MM.1S (cell line): ENCODE results near the gene ERGIC2.

Source experiments
- DNase-seq: peaks from one replicate; pipeline ENCODE4 v3.0.0-alpha.2; 2015
- H2AFZ ChIP-seq: fragments of 300-600 bp; sonication (generic); 2 replicates; pipeline ENCODE4 v1.6.0; 2016; ENCODE audit warnings: antibody characterized with exemption, low read length
- H3F3A ChIP-seq: fragments of 300-600 bp; sonication (generic); 2 replicates; pipeline ENCODE4 v1.6.1; 2016; ENCODE audit warnings: mild to moderate bottlenecking, antibody characterized with exemption, low read length, moderate library complexity, mixed read lengths; ENCODE audit not compliant: insufficient read depth
- H3K27ac ChIP-seq: fragments of 300-600 bp; sonication (generic); 2 replicates; pipeline ENCODE4 v1.5.1; 2016; ENCODE audit warnings: mild to moderate bottlenecking, low read length
- H3K27me3 ChIP-seq: fragments of 300-600 bp; sonication (generic); replicated peaks from 2 replicates; pipeline ENCODE4 v1.6.0; 2016; ENCODE audit warnings: low read length; ENCODE audit not compliant: insufficient read depth
- H3K36me3 ChIP-seq: fragments of 300-600 bp; sonication (generic); replicated peaks from 2 replicates; pipeline ENCODE4 v1.6.1; 2016; ENCODE audit warnings: mild to moderate bottlenecking, low read length, mixed read lengths; ENCODE audit not compliant: insufficient read depth
- H3K4me1 ChIP-seq: fragments of 300-600 bp; sonication (generic); 2 replicates; pipeline ENCODE4 v1.6.1; 2016; ENCODE audit warnings: low read length, mixed read lengths
- H3K4me2 ChIP-seq: fragments of 300-600 bp; sonication (generic); 2 replicates; pipeline ENCODE4 v1.6.0; 2016; ENCODE audit warnings: low read depth, low read length
- H3K4me3 ChIP-seq: fragments of 300-600 bp; sonication (generic); 2 replicates; pipeline ENCODE4 v1.5.1; 2016; ENCODE audit warnings: low read length, mixed read lengths
- H3K79me2 ChIP-seq: fragments of 300-600 bp; sonication (generic); 2 replicates; pipeline ENCODE4 v1.6.1; 2016; ENCODE audit warnings: mixed run types, low read length, mixed read lengths
- H3K9ac ChIP-seq: fragments of 300-600 bp; sonication (generic); 2 replicates; pipeline ENCODE4 v1.6.1; 2016; ENCODE audit warnings: low read length, mixed read lengths
- H3K9me2 ChIP-seq: fragments of 300-600 bp; sonication (generic); replicated peaks from 2 replicates; pipeline ENCODE4 v1.6.1; 2016; ENCODE audit warnings: mild to moderate bottlenecking, low read length, mixed read lengths; ENCODE audit not compliant: insufficient read depth
- H3K9me3 ChIP-seq: fragments of 300-600 bp; sonication (generic); replicated peaks from 2 replicates; pipeline ENCODE4 v1.6.1; 2016; ENCODE audit warnings: mild to moderate bottlenecking, low read length, mixed read lengths; ENCODE audit not compliant: insufficient read depth
- H4K20me1 ChIP-seq: fragments of 300-600 bp; sonication (generic); 2 replicates; pipeline ENCODE4 v1.6.1; 2016; ENCODE audit warnings: mild to moderate bottlenecking, low read length, moderate library complexity, mixed read lengths; ENCODE audit not compliant: insufficient read depth
- CTCF ChIP-seq: fragments of 300-600 bp; sonication (generic); IDR thresholded peaks from 2 replicates; pipeline ENCODE4 v1.5.1; 2016; ENCODE audit warnings: antibody characterized with exemption, low read length, mixed read lengths
- EZH2 ChIP-seq: fragments of 300-600 bp; sonication (generic); optimal IDR thresholded peaks from 2 replicates; pipeline ENCODE3; 2017; ENCODE audit warnings: low read depth, mild to moderate bottlenecking, antibody characterized with exemption, low read length, mixed read lengths
- EZH2phosphoT487 ChIP-seq: fragments of 300-600 bp; sonication (generic); IDR thresholded peaks from 2 replicates; pipeline ENCODE4 v1.6.1; 2018; ENCODE audit warnings: antibody characterized with exemption, low read length

ERGIC2 gene

GRCh38 chr12:29306682-29307081 is 74.3 kb downstream of the ERGIC2 start:
- no peaks in the 10 kb centered on the region for H3K9me2 ChIP-seq
- no peak overlapping the region for H2AFZ ChIP-seq
- no peak overlapping the region for H3K4me2 ChIP-seq
- no peak overlapping the region for H3K4me3 ChIP-seq
- no peaks in the 10 kb centered on the region for H3K27me3 ChIP-seq
- no peaks in the 10 kb centered on the region for H4K20me1 ChIP-seq
- no peaks in the 10 kb centered on the region for H3F3A ChIP-seq
- no peak for DNase-seq
- no peaks in the 10 kb centered on the region for H3K36me3 ChIP-seq
- no peak for TF ChIP-seq EZH2phosphoT487
- TF ChIP-seq CTCF, result no peak
- no peak for TF ChIP-seq EZH2
- no peaks in the 10 kb centered on the region for H3K9me3 ChIP-seq
- H3K27ac ChIP-seq, result no peak overlapping the region
- H3K9ac ChIP-seq, result no peak overlapping the region
- no peaks in the 10 kb centered on the region for H3K79me2 ChIP-seq
- no peaks in the 10 kb centered on the region for H3K4me1 ChIP-seq

- H3K27ac ChIP-seq, result no peak overlapping the region
- H3K9me2 ChIP-seq, result no peaks in the 10 kb centered on the region
These were observed 74.7 kb downstream of the ERGIC2 start for GRCh38 chr12:29306266-29306665.

GRCh38 chr12:29304388-29304787 is 76.6 kb downstream of the ERGIC2 start:
- Histone ChIP-seq H3K36me3 (no peaks in the 10 kb centered on the region), H3K4me2 (no peak overlapping the region), H3K9me2 (no peaks in the 10 kb centered on the region), H3K9ac (no peak overlapping the region), H4K20me1 (no peaks in the 10 kb centered on the region), H3K4me3 (no peak overlapping the region), H3K4me1 (no peaks in the 10 kb centered on the region), H3F3A (no peaks in the 10 kb centered on the region), H3K27me3 (no peaks in the 10 kb centered on the region), H3K27ac (no peak overlapping the region), H3K79me2 (no peaks in the 10 kb centered on the region), H3K9me3 (no peaks in the 10 kb centered on the region), H2AFZ (no peak overlapping the region)
- DNase-seq, result no peak
- no peak for TF ChIP-seq EZH2
- TF ChIP-seq CTCF, result no peak
- no peak for TF ChIP-seq EZH2phosphoT487

More at GRCh38 chr12:29306266-29306665, 74.7 kb downstream of the ERGIC2 start:
- no peak for TF ChIP-seq CTCF
- no peak for TF ChIP-seq EZH2
- no peak for TF ChIP-seq EZH2phosphoT487
- Histone ChIP-seq H3K9me3 (no peaks in the 10 kb centered on the region), H3K27me3 (no peaks in the 10 kb centered on the region), H3K4me1 (no peaks in the 10 kb centered on the region), H3K36me3 (no peaks in the 10 kb centered on the region), H3K9ac (no peak overlapping the region), H2AFZ (no peak overlapping the region), H3K79me2 (no peaks in the 10 kb centered on the region), H3K4me3 (no peak overlapping the region), H4K20me1 (no peaks in the 10 kb centered on the region), H3F3A (no peaks in the 10 kb centered on the region), H3K4me2 (no peak overlapping the region)
- DNase-seq, result no peak
